ENCODE results near the gene ARHGEF28. TPM values are rescaled to one million over a fixed set of nuclear protein-coding genes. Genes with fewer than 3 reads are reported as not detected.

The ARHGEF28 gene
- total and polyA plus RNA-seq, 2 of the 13 experiments (the other 11 are each of a cell fraction or from before 2014, with no cell fraction given), result 17.4 to 34.1 TPM

GRCh38 chr5:73858054-73858453, 232.1 kb downstream of the ARHGEF28 start (continued):
- TF ChIP-seq CSRNP1 (CRISPR knock-in tag; IDR thresholded peaks at IDR 0.05) (no peak), ZNF710 (CRISPR knock-in tag; IDR thresholded peaks at IDR 0.05; ENCODE audit: borderline replicate concordance) (peak; percentile 79; the same call in 1 of the 2 replicates), ZNF513 (CRISPR knock-in tag; conservative IDR thresholded peaks at IDR 0.05) (no peak), ZNF512B (CRISPR knock-in tag; IDR thresholded peaks at IDR 0.05; ENCODE audit: borderline replicate concordance) (no peak), ZNF609 (CRISPR knock-in tag; IDR thresholded peaks at IDR 0.05; ENCODE audit: borderline replicate concordance) (peak; percentile 51; the same call in 1 of the 2 replicates), KLF11 (CRISPR knock-in tag; IDR thresholded peaks at IDR 0.05) (0 out of 2 replicates have a peak, but pooled peaks have one; percentile 46), SALL2 (CRISPR knock-in tag; IDR thresholded peaks at IDR 0.05) (no peak), AHDC1 (CRISPR knock-in tag; IDR thresholded peaks at IDR 0.05; ENCODE audit: borderline replicate concordance) (peak; percentile 78; the same call in 1 of the 2 replicates), ZFY (CRISPR knock-in tag; IDR thresholded peaks at IDR 0.05) (no peak)
